Adrenal gland (tissue), 5 donors: ENCODE measurements around the gene NDOR1.

Experiments
- CTCF ChIP-seq, 6 experiments: fragments of 450-650 bp in 4 of 6; fragments of 200-600 bp in 2 of 6; sonication (generic) in 1 of 6; IDR thresholded peaks; 1 replicate in 5 of 6; 2 replicates in 1 of 6; pipeline versions ENCODE4 v1.5.1 to v1.8.0; 2016 to 2021; ENCODE audit warnings: antibody characterized with exemption in 6 of 6, mild to moderate bottlenecking in 2 of 6, moderate library complexity in 1 of 6
- POLR2A ChIP-seq, 2 donors: fragments of 450-650 bp; IDR thresholded peaks; one replicate each; pipeline ENCODE4 v1.6.1; 2017; ENCODE audit warnings: antibody characterized with exemption in 2 of 2, mild to moderate bottlenecking in 2 of 2, moderate library complexity in 1 of 2
- donor health status: DM: no; HTN: no; CAD: no.

- no peak for TF ChIP-seq CTCF (IDR thresholded peaks at IDR 0.05)
- no peak for TF ChIP-seq POLR2A (IDR thresholded peaks at IDR 0.05)
These were observed 60.1 kb downstream of the NDOR1 start for GRCh38 chr9:137265496-137266161.
